Stimulated activated CD4-positive, alpha-beta T cell treated with anti-CD3 and anti-CD28 coated beads, Interleukin-15, amount 100 ng/mL, for 24 hours (primary cell): ENCODE results near the gene ATP9A.
A peak's percentile ranks its signal among the peaks of the same experiment; 100 is the strongest.
"Not testable (repeated sequence)": the region's sequence is repeated elsewhere in the genome, so short reads cannot be mapped to it uniquely, and the experiment has no call there.

Experiments
- DNase-seq: peaks from one replicate; pipeline ENCODE4 v3.0.0-alpha.2; 2020

ATP9A gene

GRCh38 chr20:51725584-51726176, 42.5 kb downstream of the ATP9A start:
- no peak for DNase-seq

GRCh38 chr20:51723026-51723425, 45.2 kb downstream of the ATP9A start:
- not testable (repeated sequence) for DNase-seq

GRCh38 chr20:51722246-51722645, 45.9 kb downstream of the ATP9A start:
- not testable (repeated sequence) for DNase-seq

- DNase-seq: peak; percentile 14
Measured at GRCh38 chr20:51720854-51721253, 47.3 kb downstream of the ATP9A start.

- DNase-seq: no peak
Measured at GRCh38 chr20:51720384-51720783, 47.8 kb downstream of the ATP9A start.

- peak; percentile 11 for DNase-seq
Measured at GRCh38 chr20:51715856-51716185, 52.4 kb downstream of the ATP9A start.

GRCh38 chr20:51715163-51715855, 52.9 kb downstream of the ATP9A start:
- DNase-seq: no peak

GRCh38 chr20:51713213-51713598, 55.0 kb downstream of the ATP9A start:
- DNase-seq: no peak

GRCh38 chr20:51712501-51713212, 55.5 kb downstream of the ATP9A start:
- no peak for DNase-seq

GRCh38 chr20:51711426-51711825, 56.8 kb downstream of the ATP9A start:
- no peak for DNase-seq

GRCh38 chr20:51710361-51710894, 57.8 kb downstream of the ATP9A start:
- DNase-seq: no peak

- no peak for DNase-seq
Measured at GRCh38 chr20:51705400-51705799, 62.8 kb downstream of the ATP9A start.

GRCh38 chr20:51703400-51704287, 64.5 kb downstream of the ATP9A start:
- DNase-seq: no peak

GRCh38 chr20:51702556-51702955, 65.6 kb downstream of the ATP9A start:
- DNase-seq: no peak

- DNase-seq: peak; percentile 19
Measured at GRCh38 chr20:51700809-51701285, 67.3 kb downstream of the ATP9A start.

- no peak for DNase-seq
Measured at GRCh38 chr20:51698252-51698651, 69.9 kb downstream of the ATP9A start.

GRCh38 chr20:51697096-51697826, 70.9 kb downstream of the ATP9A start:
- no peak for DNase-seq

- no peak for DNase-seq
Measured at GRCh38 chr20:51696304-51697071, 71.7 kb downstream of the ATP9A start.

GRCh38 chr20:51695574-51696303, 72.5 kb downstream of the ATP9A start:
- DNase-seq: peak; percentile 10

- no peak for DNase-seq
Measured at GRCh38 chr20:51692806-51693400, 75.3 kb downstream of the ATP9A start.
